C4-2B (cell line): ENCODE results near the gene PRPF40A.

ENCODE experiments used
- CTCF ChIP-seq: fragments of 450-650 bp; conservative IDR thresholded peaks from 2 replicates; pipeline ENCODE4 v1.5.1; 2017; ENCODE audit warnings: mild to moderate bottlenecking
- ZFX ChIP-seq: fragments of 450-650 bp; IDR thresholded peaks from 2 replicates; pipeline ENCODE4 v1.6.1; 2017

DNA sequence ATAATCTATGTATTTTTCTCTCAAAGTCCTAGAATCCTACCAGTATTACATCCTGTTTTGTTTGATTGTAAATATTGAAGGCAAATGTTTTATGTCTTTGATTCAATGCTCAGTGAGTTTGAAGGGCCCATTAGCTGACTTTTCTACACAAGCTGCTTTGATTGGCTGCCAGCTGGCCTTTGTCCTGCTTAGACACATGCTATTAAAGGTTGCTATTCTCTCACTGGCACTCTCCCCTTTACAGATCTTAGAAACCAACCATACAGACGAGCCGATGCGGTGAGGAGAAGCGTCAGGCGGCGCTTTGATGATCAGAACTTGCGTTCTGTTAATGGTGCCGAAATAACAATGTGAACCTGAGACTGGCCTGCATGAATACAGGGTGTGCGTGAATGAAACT, 69.7 kb downstream of the PRPF40A start:
- no peak for TF ChIP-seq CTCF
- TF ChIP-seq ZFX: no peak
